ENCODE data around the gene ALKBH4. TPM values are rescaled to one million over a fixed set of nuclear protein-coding genes. Genes with fewer than 3 reads are reported as not detected.
"Not testable (repeated sequence)": the region's sequence is repeated elsewhere in the genome, so short reads cannot be mapped to it uniquely, and the experiment has no call there.

Gene ALKBH4
- total and polyA plus RNA-seq, 2 of the 8 experiments (the other 6 are each of a cell fraction or from before 2014, with no cell fraction given), result 10.2 to 16.6 TPM

GRCh38 chr7:102490529-102491075 is 25.9 kb upstream of the ALKBH4 start:
- H3K4me3 ChIP-seq (ENCODE audit: extremely low read depth in 1 of 4, insufficient read depth in 2 of 4, low read depth in 3 of 4, low read length in 4 of 4); H4K8ac ChIP-seq (ENCODE audit: extremely low read depth, insufficient read depth, low read length); POLR2A ChIA-PET (ENCODE audit: partially characterized antibody); H2BK5ac ChIP-seq (ENCODE audit: low read depth, low read length); H2BK20ac ChIP-seq (ENCODE audit: low read length); H3K27me3 ChIP-seq (replicated peaks in 1 of 4; ENCODE audit: control insufficient read depth in 3 of 4, extremely low read depth in 1 of 4, insufficient read depth in 3 of 4, low read length in 3 of 4); H2AFZ ChIP-seq (ENCODE audit: low read length); H3K4me2 ChIP-seq (ENCODE audit: insufficient read depth in 1 of 2, low read depth in 2 of 2, low read length in 2 of 2); H3K4ac ChIP-seq (replicated peaks; ENCODE audit: insufficient read length, low read depth, low read length); H3K79me1 ChIP-seq (ENCODE audit: low read depth, low read length); FAIRE-seq; H3K23me2 ChIP-seq (ENCODE audit: low read depth, low read length); H3K4me1 ChIP-seq (replicated peaks in 1 of 4; ENCODE audit: control insufficient read depth in 3 of 4, insufficient read depth in 4 of 4, low read length in 3 of 4); H2BK120ac ChIP-seq (replicated peaks; ENCODE audit: low read depth, low read length); H2BK12ac ChIP-seq (ENCODE audit: low read depth, low read length); H3K9me3 ChIP-seq (ENCODE audit: insufficient read depth in 2 of 2, low read depth in 1 of 2, low read length in 1 of 2); H4K91ac ChIP-seq (replicated peaks; ENCODE audit: insufficient read length, low read length); H3K18ac ChIP-seq (ENCODE audit: extremely low read depth, low read length); H2BK15ac ChIP-seq (ENCODE audit: low read length); H2AK5ac ChIP-seq (ENCODE audit: low read depth, low read length); H4K5ac ChIP-seq (ENCODE audit: insufficient read length, low read depth, low read length); H3K14ac ChIP-seq (ENCODE audit: insufficient read length); H3K36me3 ChIP-seq (ENCODE audit: control insufficient read depth in 2 of 4, insufficient read depth in 4 of 4, low read length in 3 of 4); CTCF ChIA-PET (ENCODE audit: partially characterized antibody); H3K27ac ChIP-seq (ENCODE audit: low read depth, low read length); H3K9ac ChIP-seq (replicated peaks in 1 of 4; ENCODE audit: extremely low read depth in 1 of 4, low read depth in 3 of 4, low read length in 3 of 4); H3K56ac ChIP-seq (replicated peaks; ENCODE audit: insufficient read length, low read depth, low read length); H4K20me1 ChIP-seq (replicated peaks in 1 of 2; ENCODE audit: control insufficient read depth in 1 of 2, insufficient read depth in 2 of 2, low read length in 2 of 2); H3K23ac ChIP-seq (ENCODE audit: insufficient read length); H3K79me2 ChIP-seq (ENCODE audit: control insufficient read depth in 1 of 2, insufficient read depth in 2 of 2, low read length in 2 of 2): not testable (repeated sequence)
- no CpG with 5 or more reads among the region's 12 CpGs for WGBS, 2 experiments (ENCODE audit: extremely low coverage in 1 of 2, insufficient coverage in 1 of 2, insufficient read length in 1 of 2, insufficient replicate concordance in 2 of 2, low coverage in 1 of 2, low lambda C conversion rate in 2 of 2, missing lambda C conversion rate in 1 of 2)
- DNase-seq (ENCODE audit: low read depth in 1 of 2, low spot score in 2 of 2), result peak in 1 of 2 experiments; percentile 100

GRCh38 chr7:102484317-102484716 is 19.7 kb upstream of the ALKBH4 start:
- H3K9me3 ChIP-seq (ENCODE audit: insufficient read depth in 2 of 2, low read depth in 1 of 2, low read length in 1 of 2); H2AK5ac ChIP-seq (ENCODE audit: low read depth, low read length); H3K56ac ChIP-seq (replicated peaks; ENCODE audit: insufficient read length, low read depth, low read length); H2BK5ac ChIP-seq (ENCODE audit: low read depth, low read length); H2BK20ac ChIP-seq (ENCODE audit: low read length); H4K20me1 ChIP-seq (replicated peaks in 1 of 2; ENCODE audit: control insufficient read depth in 1 of 2, insufficient read depth in 2 of 2, low read length in 2 of 2); H3K27ac ChIP-seq (ENCODE audit: low read depth, low read length); FAIRE-seq; H3K36me3 ChIP-seq (ENCODE audit: control insufficient read depth in 2 of 4, insufficient read depth in 4 of 4, low read length in 3 of 4); H4K8ac ChIP-seq (ENCODE audit: extremely low read depth, insufficient read depth, low read length); CTCF ChIA-PET (ENCODE audit: partially characterized antibody); H3K4me2 ChIP-seq (ENCODE audit: insufficient read depth in 1 of 2, low read depth in 2 of 2, low read length in 2 of 2); H3K9ac ChIP-seq (replicated peaks in 1 of 4; ENCODE audit: extremely low read depth in 1 of 4, low read depth in 3 of 4, low read length in 3 of 4); H3K79me1 ChIP-seq (ENCODE audit: low read depth, low read length); H2AFZ ChIP-seq (ENCODE audit: low read length); H4K91ac ChIP-seq (replicated peaks; ENCODE audit: insufficient read length, low read length); H3K79me2 ChIP-seq (ENCODE audit: control insufficient read depth in 1 of 2, insufficient read depth in 2 of 2, low read length in 2 of 2); H2BK15ac ChIP-seq (ENCODE audit: low read length); H3K4ac ChIP-seq (replicated peaks; ENCODE audit: insufficient read length, low read depth, low read length); H4K5ac ChIP-seq (ENCODE audit: insufficient read length, low read depth, low read length); H3K23ac ChIP-seq (ENCODE audit: insufficient read length); H2BK120ac ChIP-seq (replicated peaks; ENCODE audit: low read depth, low read length); H3K23me2 ChIP-seq (ENCODE audit: low read depth, low read length); H3K27me3 ChIP-seq (replicated peaks in 1 of 4; ENCODE audit: control insufficient read depth in 3 of 4, extremely low read depth in 1 of 4, insufficient read depth in 3 of 4, low read length in 3 of 4); H2BK12ac ChIP-seq (ENCODE audit: low read depth, low read length); H3K4me3 ChIP-seq (ENCODE audit: extremely low read depth in 1 of 4, insufficient read depth in 2 of 4, low read depth in 3 of 4, low read length in 4 of 4); H3K18ac ChIP-seq (ENCODE audit: extremely low read depth, low read length); H3K14ac ChIP-seq (ENCODE audit: insufficient read length); H3K4me1 ChIP-seq (replicated peaks in 1 of 4; ENCODE audit: control insufficient read depth in 3 of 4, insufficient read depth in 4 of 4, low read length in 3 of 4); POLR2A ChIA-PET (ENCODE audit: partially characterized antibody): not testable (repeated sequence)
- DNase-seq (ENCODE audit: low read depth in 1 of 2, low spot score in 2 of 2), result peak in 1 of 2 experiments; percentile 27
- WGBS, 2 experiments (ENCODE audit: extremely low coverage in 1 of 2, insufficient coverage in 1 of 2, insufficient read length in 1 of 2, insufficient replicate concordance in 2 of 2, low coverage in 1 of 2, low lambda C conversion rate in 2 of 2, missing lambda C conversion rate in 1 of 2), result no CpG with 5 or more reads among the region's 5 CpGs
